GM23248 (cell line): ENCODE results near the gene KNOP1.

Experiments
- EZH2 ChIP-seq: fragments of 200-600 bp; sonication (generic); IDR thresholded peaks from 2 replicates; pipeline ENCODE4 v1.6.1; 2018; ENCODE audit warnings: antibody characterized with exemption, mild to moderate bottlenecking; ENCODE audit not compliant: insufficient read depth, poor library complexity, severe bottlenecking
- EZH2phosphoT487 ChIP-seq: fragments of 200-600 bp; sonication (generic); IDR thresholded peaks from 2 replicates; pipeline ENCODE4 v1.6.1; 2018; ENCODE audit warnings: antibody characterized with exemption, moderate library complexity, mild to moderate bottlenecking, low read depth; ENCODE audit not compliant: insufficient read depth

GRCh38 chr16:19716183-19716582 is 1.8 kb downstream of the KNOP1 start:
- TF ChIP-seq EZH2 = no peak
- no peak for TF ChIP-seq EZH2phosphoT487
